G401 (cell line): ENCODE data around the gene SIRT3. TPM values are rescaled to one million over a fixed set of nuclear protein-coding genes. Genes with fewer than 3 reads are reported as not detected.
"Not testable (repeated sequence)": the region's sequence is repeated elsewhere in the genome, so short reads cannot be mapped to it uniquely, and the experiment has no call there.

Experiments
- DNase-seq: peaks from one replicate; pipeline ENCODE4 v3.0.0-alpha.2; 2015; ENCODE audit warnings: low spot score
- in situ Hi-C: cut with HindIII; loops from 2 replicates; pipeline ENCODE4 v1.10.0; 2016; ENCODE audit warnings: low sequenced_read_pairs, mixed read lengths
- total RNA-seq: library from RNA; depleted of rRNA; stranded (reverse); fragments of >200 nt; shearing (Covaris generic); gene quantifications from 2 replicates; pipeline ENCODE4 v1.2.3, GENCODE V29; 2014

The SIRT3 gene
- total RNA-seq, 1 experiment from 2014 or later: 19.3 TPM

DNA sequence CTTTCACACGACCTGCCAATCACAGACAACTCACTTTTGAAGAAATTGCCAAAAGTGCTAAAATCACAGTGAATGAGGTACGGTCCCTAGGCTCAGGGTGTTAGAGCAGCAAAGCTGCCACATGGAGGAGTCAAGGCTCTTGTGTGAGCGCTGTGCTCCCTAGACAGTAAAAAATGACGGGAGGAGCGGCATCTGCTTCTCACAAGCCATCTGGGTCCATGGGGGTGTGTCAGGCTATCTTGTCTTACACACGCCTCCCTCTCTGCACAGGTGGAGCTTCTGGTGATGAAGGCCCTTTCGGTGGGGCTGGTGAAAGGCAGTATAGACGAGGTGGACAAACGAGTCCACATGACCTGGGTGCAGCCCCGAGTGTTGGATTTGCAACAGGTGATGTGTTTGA, 15.4 kb upstream of the SIRT3 start:
- in situ Hi-C loops: loop anchor here (10.0 kb wide), 1 partner anchor 203 kb away; the partner anchor contains the start of gene PTDSS2
- no peak for DNase-seq

DNA sequence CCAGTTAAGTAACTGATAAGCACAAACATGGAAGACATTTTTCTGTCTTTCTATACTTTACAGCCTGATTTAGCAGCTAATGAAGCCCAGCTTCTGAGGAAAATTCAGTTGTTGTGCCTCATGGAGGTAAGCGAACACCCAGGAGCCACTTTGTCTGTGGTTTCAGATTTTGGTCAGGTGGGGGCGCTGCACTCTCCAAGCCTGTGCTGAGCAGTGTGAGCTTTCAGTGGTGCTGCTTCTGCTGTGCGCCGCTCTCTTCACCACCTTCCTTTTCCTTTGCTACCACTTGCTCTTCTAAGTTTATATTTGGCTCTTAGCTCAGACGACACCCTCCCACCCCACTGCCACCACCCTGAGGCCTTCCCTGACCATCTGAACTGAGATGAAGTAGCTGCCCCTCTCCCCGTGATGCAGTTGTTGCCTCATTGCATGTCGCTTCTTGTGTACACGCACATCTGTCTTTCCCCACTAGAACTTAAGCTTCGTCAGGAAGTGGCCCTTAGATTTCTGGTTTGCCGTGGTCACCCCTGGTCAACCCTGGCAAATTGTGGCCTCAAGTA, 14.7 kb upstream of the SIRT3 start:
- peak; percentile 30 for DNase-seq
- in situ Hi-C loops: loop anchor here (10.0 kb wide), 1 partner anchor 204 kb away; the partner anchor contains the start of gene PTDSS2

GRCh38 chr11:250274-250673, 14.1 kb upstream of the SIRT3 start:
- in situ Hi-C loops: loop anchor here (10.0 kb wide), 1 partner anchor 205 kb away; the partner anchor contains the start of gene PTDSS2
- DNase-seq: no peak

GRCh38 chr11:249062-249461, 12.9 kb upstream of the SIRT3 start:
- in situ Hi-C loops: no loop called here
- DNase-seq: no peak

- in situ Hi-C loops: no loop called here
- no peak for DNase-seq
Measured at GRCh38 chr11:244376-244775, 8.2 kb upstream of the SIRT3 start.

GRCh38 chr11:241634-242033, 5.5 kb upstream of the SIRT3 start:
- in situ Hi-C loops: no loop called here
- no peak for DNase-seq

DNA sequence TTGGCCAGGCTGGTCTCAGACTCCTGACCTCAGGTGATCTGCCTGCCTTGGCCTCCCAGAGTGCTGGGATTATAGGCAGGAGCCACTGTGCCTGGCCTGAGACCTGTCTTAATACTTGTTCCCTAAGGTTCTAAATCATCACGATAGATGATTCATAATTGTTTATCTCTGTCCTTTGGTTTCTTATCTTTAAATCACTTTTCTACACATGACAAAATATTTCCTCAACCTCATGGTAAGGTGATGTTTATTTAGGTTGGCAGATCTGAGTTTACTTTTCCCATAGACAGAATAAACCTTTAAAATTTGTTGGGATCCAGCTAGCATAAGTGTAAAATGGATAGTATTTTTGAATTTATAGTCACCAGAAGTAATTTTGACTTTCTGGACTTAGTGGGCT, 4.2 kb upstream of the SIRT3 start:
- in situ Hi-C loops: no loop called here

DNA sequence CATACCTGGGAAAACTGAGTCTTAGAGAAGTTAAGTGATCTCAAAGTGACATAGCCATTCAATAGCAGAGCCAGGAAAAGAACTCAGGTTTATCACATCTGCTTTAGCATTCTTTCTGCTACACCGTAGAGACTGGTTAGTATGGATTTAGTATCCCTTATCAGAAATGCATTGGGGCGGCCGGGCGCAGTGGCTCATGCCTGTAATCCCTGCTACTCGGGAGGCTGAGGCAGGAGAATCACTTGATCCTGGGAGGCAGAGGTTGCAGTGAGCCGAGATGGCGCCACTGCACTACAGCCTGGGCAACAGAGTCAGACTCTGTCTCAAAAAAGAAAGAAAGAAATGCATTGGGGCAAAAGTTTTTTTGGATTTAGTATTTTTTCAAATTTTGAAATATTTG, 2.2 kb upstream of the SIRT3 start:
- in situ Hi-C loops, DNase-seq: not testable (repeated sequence)

More for the DNA sequence above, 4.2 kb upstream of the SIRT3 start:
- no peak for DNase-seq

GRCh38 chr11:236774-237767, 929 bp upstream of the SIRT3 start, which contains the start of gene PSMD13:
TSS of gene PSMD13 (plus strand) at chr11:236976. CDS start at chr11:237050, 74 bp downstream.
- peak; percentile 81 for DNase-seq
- in situ Hi-C loops: no loop called here

GRCh38 chr11:235609-235996, 539 bp downstream of the SIRT3 start:
- in situ Hi-C loops: no loop called here
- no peak for DNase-seq

- in situ Hi-C loops: no loop called here
- no peak for DNase-seq
Measured at GRCh38 chr11:235180-235579, 962 bp downstream of the SIRT3 start.

- no peak for DNase-seq
- in situ Hi-C loops: no loop called here
Measured at GRCh38 chr11:232783-233565, 3.2 kb downstream of the SIRT3 start.

GRCh38 chr11:230431-230830, 5.7 kb downstream of the SIRT3 start:
- no peak for DNase-seq
- in situ Hi-C loops: no loop called here

GRCh38 chr11:227824-228379, 8.2 kb downstream of the SIRT3 start:
- DNase-seq: no peak
- in situ Hi-C loops: no loop called here

DNA sequence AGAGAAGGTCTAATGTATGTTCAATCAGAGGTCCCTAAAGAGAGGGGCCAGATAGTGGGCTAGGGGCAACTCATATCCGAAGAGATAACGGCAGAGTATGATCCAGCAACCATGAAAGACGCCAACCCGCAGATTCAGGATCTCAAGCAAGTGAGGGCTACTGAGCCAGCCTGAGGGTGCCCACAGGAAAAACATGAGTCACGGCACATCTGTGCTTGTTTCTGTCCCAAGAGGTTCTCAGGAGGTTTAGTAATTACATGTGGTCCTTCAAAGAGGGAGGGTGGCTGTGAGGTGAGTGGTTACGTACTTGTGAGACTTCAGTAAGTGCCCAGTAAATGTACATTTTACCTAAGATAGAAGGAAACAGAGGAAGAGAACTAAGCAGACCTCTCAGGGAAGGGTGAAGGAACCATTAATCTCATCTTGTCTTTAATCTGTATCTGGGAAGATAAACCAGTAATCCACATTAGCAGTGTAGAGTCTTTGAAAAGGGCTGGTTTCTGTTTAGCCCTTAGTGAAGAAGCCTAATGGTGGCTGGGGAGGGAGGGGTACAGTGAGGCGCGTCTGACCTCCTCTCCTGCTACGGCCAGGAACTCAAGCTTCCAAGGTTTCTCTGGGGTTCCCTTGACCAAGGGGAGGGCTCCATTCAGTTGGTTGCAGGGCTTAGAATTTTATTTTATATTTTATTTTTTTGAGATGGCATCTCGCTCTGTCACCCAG, 10.2 kb downstream of the SIRT3 start:
- in situ Hi-C loops: no loop called here

GRCh38 chr11:224424-224823, 11.7 kb downstream of the SIRT3 start:
- no peak for DNase-seq
- in situ Hi-C loops: no loop called here

More for the DNA sequence above, 10.2 kb downstream of the SIRT3 start:
- no peak for DNase-seq

GRCh38 chr11:223884-224283, 12.3 kb downstream of the SIRT3 start:
- in situ Hi-C loops: no loop called here
- no peak for DNase-seq

DNA sequence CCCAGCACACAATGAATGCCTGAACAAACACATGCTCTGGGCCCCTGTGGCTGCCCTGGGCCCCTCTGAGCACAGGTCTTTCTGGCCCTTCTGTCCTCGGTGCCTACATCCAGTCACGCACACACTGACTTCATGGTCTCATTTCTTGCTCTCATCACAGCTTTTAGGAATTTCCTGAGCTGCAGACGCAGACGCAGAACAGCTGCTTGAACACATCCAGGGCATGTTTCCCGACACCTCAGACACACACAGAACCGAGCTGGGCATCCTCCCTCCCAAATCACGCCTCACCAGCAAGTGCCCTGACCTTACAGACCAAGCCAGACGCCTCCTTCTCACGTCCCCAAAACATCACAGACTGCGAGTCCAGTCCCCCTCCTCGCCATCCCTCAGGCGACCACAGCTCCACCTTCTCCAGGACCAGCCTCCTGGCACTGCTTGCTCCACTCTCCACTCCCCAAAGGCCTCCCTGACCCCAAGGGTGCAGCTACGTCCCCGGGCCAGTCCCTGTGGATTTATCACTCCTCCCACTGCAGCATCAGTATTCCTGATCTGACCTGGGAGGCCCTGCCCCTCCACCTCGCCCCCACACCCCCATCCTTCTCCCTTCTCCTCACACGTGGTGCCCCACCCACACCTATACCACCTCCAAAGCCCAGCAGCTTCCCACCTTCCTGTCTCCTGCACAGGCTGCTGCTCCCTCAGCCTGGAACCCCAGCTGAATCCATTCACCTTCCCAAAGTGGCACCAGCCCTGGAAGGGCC, 12.9 kb downstream of the SIRT3 start:
- in situ Hi-C loops: no loop called here
- DNase-seq: no peak
